HG02870 (cell line): ENCODE measurements around the gene TAS2R41.

Source experiments
- ATAC-seq: cut with Tn5 transposase; IDR thresholded peaks from one replicate; pipeline ENCODE4 v1.9.1; 2021; ENCODE audit warnings: mild to moderate bottlenecking, moderate library complexity; ENCODE audit not compliant: unreplicated experiment

Gene TAS2R41

GRCh38 chr7:143477501-143478150, at the start of gene TAS2R41:
TSS of gene TAS2R41 (plus strand) at chr7:143477873. CDS start at chr7:143477873, 0 bp downstream.
- no peak for ATAC-seq

- ATAC-seq = no peak
Observed at GRCh38 chr7:143429770-143430698, 47.6 kb upstream of the TAS2R41 start.

- no peak for ATAC-seq
Observed at GRCh38 chr7:143431109-143431508, 46.6 kb upstream of the TAS2R41 start.

- ATAC-seq = no peak
Observed at GRCh38 chr7:143433759-143434158, 43.9 kb upstream of the TAS2R41 start.

GRCh38 chr7:143434660-143435059, 43.0 kb upstream of the TAS2R41 start:
- ATAC-seq = no peak

GRCh38 chr7:143435266-143435665, 42.4 kb upstream of the TAS2R41 start:
- no peak for ATAC-seq

GRCh38 chr7:143436325-143436946, 41.2 kb upstream of the TAS2R41 start:
- ATAC-seq = peak; percentile 68

- peak; percentile 6 for ATAC-seq
Observed at GRCh38 chr7:143437578-143437977, 40.1 kb upstream of the TAS2R41 start.

- ATAC-seq = no peak
Observed at GRCh38 chr7:143439866-143440265, 37.8 kb upstream of the TAS2R41 start.

- no peak for ATAC-seq
Observed at GRCh38 chr7:143443153-143443552, 34.5 kb upstream of the TAS2R41 start, which contains the start of gene TAS2R60. TSS of gene TAS2R60 (plus strand) at chr7:143443453. CDS start at chr7:143443453, 0 bp downstream.

GRCh38 chr7:143444063-143444782, 33.5 kb upstream of the TAS2R41 start:
- ATAC-seq = no peak

GRCh38 chr7:143444785-143445184, 32.9 kb upstream of the TAS2R41 start:
- ATAC-seq = no peak

GRCh38 chr7:143447466-143447865, 30.2 kb upstream of the TAS2R41 start:
- no peak for ATAC-seq

GRCh38 chr7:143448429-143448828, 29.2 kb upstream of the TAS2R41 start:
- ATAC-seq = no peak

- ATAC-seq = no peak
Observed at GRCh38 chr7:143449793-143450192, 27.9 kb upstream of the TAS2R41 start.

- ATAC-seq = no peak
Observed at GRCh38 chr7:143451122-143451521, 26.6 kb upstream of the TAS2R41 start.

- no peak for ATAC-seq
Observed at GRCh38 chr7:143451746-143452145, 25.9 kb upstream of the TAS2R41 start.

- no peak for ATAC-seq
Observed at GRCh38 chr7:143452495-143452894, 25.2 kb upstream of the TAS2R41 start.

- no peak for ATAC-seq
Observed at GRCh38 chr7:143454091-143454680, 23.5 kb upstream of the TAS2R41 start.

- ATAC-seq = no peak
Observed at GRCh38 chr7:143455491-143455890, 22.2 kb upstream of the TAS2R41 start.
